ENCODE data around the gene BBS9. TPM values are rescaled to one million over a fixed set of nuclear protein-coding genes. Genes with fewer than 3 reads are reported as not detected.

BBS9 gene
- total RNA-seq, 1 donor: 33.3 TPM

- no peak overlapping the region for H3K4me2 ChIP-seq (ENCODE audit: insufficient read depth, low read length)
- no peaks in the 10 kb centered on the region for H3K36me3 ChIP-seq (ENCODE audit: insufficient read depth, low read length)
- no peak overlapping the region for H3K27ac ChIP-seq (ENCODE audit: low read depth, low read length)
- H3K79me2 ChIP-seq (ENCODE audit: insufficient read depth, low read length): no peaks in the 10 kb centered on the region
- no peak overlapping the region for H2AFZ ChIP-seq (ENCODE audit: low read length)
- DNase-seq (ENCODE audit: insufficient read length, low spot score, missing footprints): no peak
- H4K20me1 ChIP-seq (ENCODE audit: insufficient read depth, low read length): no peaks in the 10 kb centered on the region
- H3K4me1 ChIP-seq (ENCODE audit: insufficient read depth, low read length): no peaks in the 10 kb centered on the region
- no peak overlapping the region for H3K4me3 ChIP-seq (ENCODE audit: insufficient read depth, low read length)
- no peaks in the 10 kb centered on the region for H3K9me3 ChIP-seq (ENCODE audit: low read depth, low read length)
- H3K27me3 ChIP-seq (ENCODE audit: insufficient read depth, low read length): no peaks in the 10 kb centered on the region
- TF ChIP-seq CTCF (IDR thresholded peaks at IDR 0.05; ENCODE audit: extremely low read depth, low read depth, low read length): no peak
Observed at GRCh38 chr7:33578881-33579672, 449.7 kb downstream of the BBS9 start.

DNA sequence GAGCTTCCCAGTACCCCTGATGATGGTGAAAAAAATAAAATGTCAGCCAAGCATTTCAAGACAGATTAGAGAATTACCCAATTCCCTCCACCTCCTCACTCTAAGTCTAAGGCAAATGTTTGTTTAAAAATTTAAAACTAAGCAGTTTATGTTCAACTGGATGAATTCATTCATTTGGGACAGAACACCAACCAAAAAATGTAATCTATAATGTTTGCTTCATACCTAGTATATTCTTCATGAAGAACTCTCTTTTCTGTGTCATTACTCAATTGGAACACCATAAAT, 450.3 kb downstream of the BBS9 start:
- no peaks in the 10 kb centered on the region for H3K27me3 ChIP-seq (ENCODE audit: insufficient read depth, low read length)
- H3K4me1 ChIP-seq (ENCODE audit: insufficient read depth, low read length): no peaks in the 10 kb centered on the region
- no peaks in the 10 kb centered on the region for H3K36me3 ChIP-seq (ENCODE audit: insufficient read depth, low read length)
- no peak overlapping the region for H3K4me3 ChIP-seq (ENCODE audit: insufficient read depth, low read length)
- H4K20me1 ChIP-seq (ENCODE audit: insufficient read depth, low read length): no peaks in the 10 kb centered on the region
- DNase-seq (ENCODE audit: insufficient read length, low spot score, missing footprints): no peak
- H3K79me2 ChIP-seq (ENCODE audit: insufficient read depth, low read length): no peaks in the 10 kb centered on the region
- no peak overlapping the region for H3K27ac ChIP-seq (ENCODE audit: low read depth, low read length)
- H3K9me3 ChIP-seq (ENCODE audit: low read depth, low read length): no peaks in the 10 kb centered on the region
- TF ChIP-seq CTCF (IDR thresholded peaks at IDR 0.05; ENCODE audit: extremely low read depth, low read depth, low read length): no peak
- H2AFZ ChIP-seq (ENCODE audit: low read length): no peak overlapping the region
- no peak overlapping the region for H3K4me2 ChIP-seq (ENCODE audit: insufficient read depth, low read length)

DNA sequence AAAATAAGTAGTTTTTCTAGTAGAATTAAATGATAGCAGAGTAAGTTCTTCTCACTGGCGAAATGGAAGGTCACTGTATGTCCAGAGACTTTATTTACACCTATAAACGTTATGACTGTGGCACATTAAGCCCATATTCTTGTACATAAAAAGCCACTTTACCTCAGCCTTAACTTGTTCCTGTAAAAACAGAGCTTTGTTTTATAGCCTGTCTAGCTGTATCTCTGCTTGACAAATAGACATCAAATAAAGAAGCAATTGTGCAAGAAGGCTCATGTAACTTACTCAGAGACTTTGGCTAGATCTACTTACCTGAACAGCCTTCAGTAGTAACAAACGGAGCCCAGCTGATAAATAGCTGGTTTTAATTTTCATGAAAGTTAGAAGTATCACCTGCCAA, 451.9 kb downstream of the BBS9 start:
- Histone ChIP-seq H3K27ac (ENCODE audit: low read depth, low read length) (no peak overlapping the region), H3K9me3 (ENCODE audit: low read depth, low read length) (no peaks in the 10 kb centered on the region), H3K4me1 (ENCODE audit: insufficient read depth, low read length) (no peaks in the 10 kb centered on the region), H3K27me3 (ENCODE audit: insufficient read depth, low read length) (no peaks in the 10 kb centered on the region), H3K4me2 (ENCODE audit: insufficient read depth, low read length) (no peak overlapping the region), H3K79me2 (ENCODE audit: insufficient read depth, low read length) (no peaks in the 10 kb centered on the region), H2AFZ (ENCODE audit: low read length) (no peak overlapping the region), H4K20me1 (ENCODE audit: insufficient read depth, low read length) (no peaks in the 10 kb centered on the region), H3K4me3 (ENCODE audit: insufficient read depth, low read length) (no peak overlapping the region), H3K36me3 (ENCODE audit: insufficient read depth, low read length) (no peaks in the 10 kb centered on the region)
- no peak for TF ChIP-seq CTCF (IDR thresholded peaks at IDR 0.05; ENCODE audit: extremely low read depth, low read depth, low read length)
- DNase-seq (ENCODE audit: insufficient read length, low spot score, missing footprints): no peak

- DNase-seq (ENCODE audit: insufficient read length, low spot score, missing footprints): no peak
- TF ChIP-seq CTCF (IDR thresholded peaks at IDR 0.05; ENCODE audit: extremely low read depth, low read depth, low read length): no peak
- H3K79me2 ChIP-seq (ENCODE audit: insufficient read depth, low read length): no peaks in the 10 kb centered on the region
- no peaks in the 10 kb centered on the region for H3K27me3 ChIP-seq (ENCODE audit: insufficient read depth, low read length)
- no peaks in the 10 kb centered on the region for H4K20me1 ChIP-seq (ENCODE audit: insufficient read depth, low read length)
- no peaks in the 10 kb centered on the region for H3K4me1 ChIP-seq (ENCODE audit: insufficient read depth, low read length)
- no peaks in the 10 kb centered on the region for H3K36me3 ChIP-seq (ENCODE audit: insufficient read depth, low read length)
- H3K4me2 ChIP-seq (ENCODE audit: insufficient read depth, low read length): no peak overlapping the region
- H2AFZ ChIP-seq (ENCODE audit: low read length): no peak overlapping the region
- no peak overlapping the region for H3K4me3 ChIP-seq (ENCODE audit: insufficient read depth, low read length)
- no peaks in the 10 kb centered on the region for H3K9me3 ChIP-seq (ENCODE audit: low read depth, low read length)
- H3K27ac ChIP-seq (ENCODE audit: low read depth, low read length): no peak overlapping the region
Observed at GRCh38 chr7:33582104-33582503, 452.7 kb downstream of the BBS9 start.
